Stimulated activated CD8-positive, alpha-beta memory T cell treated with anti-CD3 and anti-CD28 coated beads, Interleukin-7, amount 100 ng/mL, for 24 hours (primary cell): ENCODE data around the gene COPG1.
"Not testable (repeated sequence)": the region's sequence is repeated elsewhere in the genome, so short reads cannot be mapped to it uniquely, and the experiment has no call there.

Experiments
- DNase-seq: peaks from one replicate; pipeline ENCODE4 v3.0.0-alpha.2; 2020; ENCODE audit warnings: low read depth

Gene COPG1, protein sequence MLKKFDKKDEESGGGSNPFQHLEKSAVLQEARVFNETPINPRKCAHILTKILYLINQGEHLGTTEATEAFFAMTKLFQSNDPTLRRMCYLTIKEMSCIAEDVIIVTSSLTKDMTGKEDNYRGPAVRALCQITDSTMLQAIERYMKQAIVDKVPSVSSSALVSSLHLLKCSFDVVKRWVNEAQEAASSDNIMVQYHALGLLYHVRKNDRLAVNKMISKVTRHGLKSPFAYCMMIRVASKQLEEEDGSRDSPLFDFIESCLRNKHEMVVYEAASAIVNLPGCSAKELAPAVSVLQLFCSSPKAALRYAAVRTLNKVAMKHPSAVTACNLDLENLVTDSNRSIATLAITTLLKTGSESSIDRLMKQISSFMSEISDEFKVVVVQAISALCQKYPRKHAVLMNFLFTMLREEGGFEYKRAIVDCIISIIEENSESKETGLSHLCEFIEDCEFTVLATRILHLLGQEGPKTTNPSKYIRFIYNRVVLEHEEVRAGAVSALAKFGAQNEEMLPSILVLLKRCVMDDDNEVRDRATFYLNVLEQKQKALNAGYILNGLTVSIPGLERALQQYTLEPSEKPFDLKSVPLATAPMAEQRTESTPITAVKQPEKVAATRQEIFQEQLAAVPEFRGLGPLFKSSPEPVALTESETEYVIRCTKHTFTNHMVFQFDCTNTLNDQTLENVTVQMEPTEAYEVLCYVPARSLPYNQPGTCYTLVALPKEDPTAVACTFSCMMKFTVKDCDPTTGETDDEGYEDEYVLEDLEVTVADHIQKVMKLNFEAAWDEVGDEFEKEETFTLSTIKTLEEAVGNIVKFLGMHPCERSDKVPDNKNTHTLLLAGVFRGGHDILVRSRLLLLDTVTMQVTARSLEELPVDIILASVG

DNA sequence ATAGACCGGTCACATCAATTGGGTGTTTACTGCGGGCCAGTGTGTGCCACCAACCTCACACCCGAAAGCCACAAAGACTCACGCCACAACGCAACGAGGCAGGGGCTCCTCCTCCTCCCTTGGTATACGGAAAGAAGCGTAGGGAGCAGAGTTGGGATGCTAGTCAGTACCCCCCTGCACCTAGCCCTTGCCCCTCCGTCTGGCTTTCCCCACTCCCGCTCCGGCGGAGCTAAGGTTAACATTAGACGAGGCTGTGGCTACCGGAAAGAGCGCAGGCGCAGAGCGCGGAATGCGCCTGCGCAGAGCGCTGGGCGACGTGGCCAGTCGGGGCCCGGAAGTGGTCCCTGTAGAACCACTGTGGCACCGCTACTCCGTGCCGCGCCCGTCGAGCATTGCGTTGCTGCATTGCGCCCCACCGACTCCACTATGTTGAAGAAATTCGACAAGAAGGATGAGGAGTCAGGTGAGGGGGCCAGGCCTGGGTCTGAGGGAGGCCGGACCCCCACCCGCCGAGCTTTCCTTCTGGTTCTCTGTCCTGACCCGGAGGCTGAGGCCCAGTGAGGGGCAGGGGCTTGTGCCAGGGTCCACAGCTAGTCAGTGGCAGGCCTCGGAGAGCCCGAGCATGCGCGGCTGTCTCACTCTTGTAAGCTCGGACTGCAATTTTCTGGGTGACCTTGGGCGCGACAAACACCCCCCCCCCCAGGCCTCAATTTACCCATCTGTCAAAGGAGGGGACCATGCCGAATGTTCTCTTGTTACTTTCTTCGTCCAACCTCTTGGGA, at the start of gene COPG1:
COPG1 (plus strand) TSS at position 323 of the 782 bp plus-strand sequence; CDS start at position 427, 104 bp downstream.
- peak; percentile 66 for DNase-seq

GRCh38 chr3:129204473-129204872, 44.9 kb upstream of the COPG1 start:
- DNase-seq: no peak

DNA sequence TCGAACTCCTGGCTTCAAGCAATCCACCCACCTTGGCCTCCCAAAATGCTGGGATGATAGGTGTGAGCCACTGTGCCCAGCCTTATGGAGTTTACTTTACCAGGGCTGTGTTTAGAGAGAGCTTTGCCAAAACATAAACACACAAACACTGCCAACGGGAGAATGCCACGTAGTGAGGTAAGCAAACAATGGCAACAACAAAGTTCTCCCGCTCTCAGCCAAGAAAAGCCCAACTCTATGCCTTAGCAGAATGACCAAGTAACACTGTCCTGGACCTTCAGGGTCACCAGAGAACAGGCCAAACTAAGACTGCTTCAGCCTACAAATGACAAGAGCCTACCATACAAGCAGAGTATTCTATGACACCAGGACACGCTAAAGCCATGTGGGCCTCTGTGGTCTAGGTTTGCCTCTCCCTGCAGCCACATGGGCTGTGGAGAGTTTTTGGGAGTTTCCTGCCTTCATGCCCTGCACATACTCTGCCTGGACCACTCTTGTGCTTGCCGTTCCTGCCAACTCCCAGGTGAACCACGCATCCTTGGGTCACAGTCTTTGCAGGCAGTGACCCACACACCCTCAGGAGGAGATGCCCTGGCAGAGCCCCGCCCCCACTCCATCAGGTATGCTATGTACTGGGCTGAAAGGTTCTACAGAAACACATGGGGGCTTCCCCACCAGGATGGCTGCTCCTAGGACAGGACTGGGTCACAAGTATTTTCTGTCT, 44.1 kb upstream of the COPG1 start:
- no peak for DNase-seq

GRCh38 chr3:129207479-129207878, 41.9 kb upstream of the COPG1 start:
- DNase-seq: no peak

DNA sequence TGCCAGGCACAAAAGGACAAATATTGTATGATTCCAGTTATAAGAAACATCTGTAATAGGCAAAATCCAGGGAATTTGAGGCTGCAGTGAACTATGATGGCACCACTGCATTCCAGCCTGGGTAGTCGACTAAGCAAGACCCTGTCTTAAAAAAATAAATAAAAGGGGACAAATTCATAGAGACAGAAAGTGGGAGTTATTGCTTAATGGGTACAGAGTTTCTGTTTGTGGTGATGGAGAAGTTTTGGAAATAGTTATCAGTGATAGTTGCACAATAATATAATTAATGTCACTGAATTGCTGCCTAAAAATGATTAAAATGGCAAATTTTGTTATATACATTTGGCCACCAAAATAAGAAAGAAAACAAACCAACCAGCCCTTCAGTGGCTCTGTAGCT, 38.1 kb upstream of the COPG1 start:
- no peak for DNase-seq

DNA sequence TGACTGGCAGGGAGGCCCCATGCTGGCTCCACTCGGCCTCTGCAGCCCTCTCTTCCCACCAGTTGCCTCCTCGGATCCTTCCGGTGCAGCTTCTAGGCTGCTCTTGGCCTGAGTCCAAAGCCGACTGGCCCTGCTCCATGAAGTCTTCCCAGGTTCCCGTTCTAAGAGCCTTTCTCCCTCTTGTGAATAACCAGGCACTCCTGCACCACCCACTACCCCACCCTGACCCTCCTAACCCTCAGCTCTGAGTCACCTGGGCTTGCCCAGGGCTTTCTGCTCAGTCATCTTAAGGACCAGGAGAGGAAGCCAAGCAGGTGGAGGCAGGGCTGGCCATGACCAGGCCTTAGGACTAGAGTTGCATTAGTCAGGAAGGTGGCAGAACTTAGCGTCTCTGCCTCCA, 37.6 kb upstream of the COPG1 start:
- no peak for DNase-seq

GRCh38 chr3:129213238-129213637, 36.2 kb upstream of the COPG1 start:
- no peak for DNase-seq

GRCh38 chr3:129218742-129219141, 30.7 kb upstream of the COPG1 start:
- no peak for DNase-seq

DNA sequence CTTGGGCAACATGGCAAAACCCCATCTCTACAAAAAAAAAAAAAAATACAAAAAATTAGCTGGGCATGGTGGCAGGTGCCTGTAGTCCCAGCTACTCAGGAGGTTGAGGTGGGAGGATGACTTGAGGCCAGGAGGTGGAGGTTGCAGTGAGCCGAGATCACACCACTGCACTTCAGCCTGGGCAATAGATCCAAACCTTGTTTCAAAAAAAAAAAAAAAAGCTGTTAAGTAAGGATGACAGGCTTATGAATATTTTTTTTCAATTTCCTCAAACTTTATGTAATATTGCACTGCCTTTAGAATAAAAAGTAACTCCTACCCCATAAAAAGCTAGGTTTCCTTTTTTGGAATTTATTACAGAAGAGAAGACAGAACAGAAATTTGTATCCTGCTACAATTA, 25.0 kb upstream of the COPG1 start:
- not testable (repeated sequence) for DNase-seq

DNA sequence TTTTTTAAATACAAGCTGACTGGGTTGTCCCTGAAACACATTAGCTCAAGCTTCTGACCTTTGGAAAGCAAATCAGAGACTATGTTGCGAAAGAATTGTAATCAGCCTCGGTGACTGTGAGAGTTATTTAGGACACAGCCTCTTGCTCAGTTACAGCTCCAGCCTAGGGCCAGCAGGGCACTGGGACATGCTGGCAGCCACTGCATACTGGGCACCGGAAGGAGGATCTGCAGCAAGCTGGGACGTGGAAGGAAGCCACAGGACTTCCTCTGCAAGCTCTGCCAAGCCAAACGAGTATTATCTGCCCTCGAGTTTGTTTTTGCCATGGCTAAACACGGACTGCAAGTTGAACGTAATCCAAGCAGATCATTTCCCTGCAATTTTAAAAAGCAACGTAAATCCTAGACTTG, 24.4 kb upstream of the COPG1 start:
- no peak for DNase-seq

DNA sequence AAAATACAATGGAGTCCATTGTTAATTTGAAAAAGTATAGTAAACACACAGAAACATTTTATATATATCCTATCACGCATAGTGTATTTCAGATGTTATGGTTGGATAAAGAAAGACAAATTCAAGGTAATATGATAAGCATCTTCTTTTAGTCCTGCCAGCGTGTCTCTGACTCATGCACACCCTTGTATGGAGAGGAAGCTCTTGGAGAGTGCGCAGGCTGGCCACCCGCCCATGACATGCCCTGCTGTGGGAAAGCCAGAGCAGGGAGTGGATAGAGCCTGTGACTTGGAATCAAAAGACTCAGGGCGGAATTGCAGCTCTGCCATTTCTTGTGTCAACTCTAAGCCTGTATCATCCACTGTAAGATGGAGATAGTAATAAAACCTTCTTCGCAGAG, 23.0 kb upstream of the COPG1 start:
- DNase-seq: no peak

- DNase-seq: no peak
These were observed 20.4 kb upstream of the COPG1 start for GRCh38 chr3:129228891-129229585.

GRCh38 chr3:129230311-129231019, 18.9 kb upstream of the COPG1 start:
- no peak for DNase-seq

GRCh38 chr3:129231331-129232119, 17.9 kb upstream of the COPG1 start:
- no peak for DNase-seq

- no peak for DNase-seq
These were observed 15.9 kb upstream of the COPG1 start for GRCh38 chr3:129233538-129233937.

DNA sequence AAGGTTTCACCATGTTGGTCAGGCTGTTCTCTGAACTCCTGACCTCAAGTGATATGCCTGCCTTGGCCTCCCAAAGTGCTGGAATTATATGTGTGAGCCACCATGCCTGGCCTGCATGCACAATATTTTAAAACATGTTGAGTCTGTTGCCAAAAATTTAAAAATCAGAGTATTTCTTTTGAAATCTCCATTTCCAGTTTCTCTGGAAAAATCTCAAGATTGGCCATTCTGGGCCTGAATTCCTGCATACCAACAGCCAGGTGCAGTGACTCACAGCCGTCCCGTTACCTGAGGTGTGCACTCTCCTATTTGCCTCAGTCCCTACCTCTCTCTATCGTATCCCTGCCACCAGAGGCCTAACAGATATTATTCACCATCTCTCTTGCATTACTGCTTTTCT, 15.0 kb upstream of the COPG1 start:
- DNase-seq: no peak

DNA sequence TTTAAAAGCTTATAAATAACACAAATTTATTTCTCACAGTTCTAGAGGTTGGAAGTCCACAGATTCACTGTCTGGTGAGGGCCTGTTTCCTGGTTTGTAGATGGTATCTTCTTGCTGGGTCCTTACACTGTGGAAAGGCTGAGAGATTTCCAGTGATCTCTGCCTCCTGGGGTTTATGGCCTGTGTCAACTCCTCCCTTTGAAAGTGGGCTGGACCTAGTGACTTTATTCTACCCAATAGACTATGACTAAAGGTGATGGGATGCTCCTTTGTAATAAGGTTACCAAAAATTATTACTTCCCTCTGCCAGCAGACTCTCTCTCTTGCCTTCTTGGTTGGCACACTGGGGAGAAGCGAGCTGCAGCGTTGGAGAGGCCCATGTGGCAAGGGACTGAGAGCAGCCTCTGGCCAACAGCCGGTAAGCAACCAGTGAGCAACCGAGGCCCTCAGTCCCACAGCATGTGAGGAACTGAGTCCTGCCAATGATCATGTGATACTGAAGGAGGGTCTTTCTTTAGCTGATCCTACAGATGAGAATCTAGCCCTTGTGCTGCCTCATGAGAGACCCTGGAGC, 14.0 kb upstream of the COPG1 start:
- no peak for DNase-seq

GRCh38 chr3:129238945-129239705, 10.3 kb upstream of the COPG1 start:
- no peak for DNase-seq
